ENCODE measurements around the gene SLC12A5. TPM values are rescaled to one million over a fixed set of nuclear protein-coding genes. Genes with fewer than 3 reads are reported as not detected.

SLC12A5 gene
- total and polyA plus RNA-seq, 2 donors (not counting 1 experiment from before 2014, with no cell fraction given): 0.32 TPM; not detected in 1

DNA sequence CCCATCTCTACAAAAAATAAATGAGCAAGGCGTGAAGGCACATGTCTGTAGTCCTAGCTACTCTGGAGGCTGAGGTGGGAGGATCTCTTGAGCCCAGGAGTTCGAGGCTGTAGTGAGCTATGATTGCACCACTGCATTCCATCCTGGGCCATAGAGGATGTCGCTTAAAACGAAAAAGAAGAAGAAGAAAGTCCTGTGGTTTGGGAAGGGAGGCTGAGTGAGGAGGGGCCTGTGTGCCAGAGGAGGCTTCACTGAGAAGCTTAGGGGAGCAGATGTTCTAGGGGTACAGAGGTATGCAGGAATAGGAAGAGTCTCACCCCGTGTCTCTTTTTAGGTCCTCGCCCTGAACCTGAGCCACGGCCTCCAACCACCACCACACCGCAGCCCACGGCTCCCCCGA, 16.1 kb upstream of the SLC12A5 start:
- TF ChIP-seq EZH2 (IDR thresholded peaks at IDR 0.05; ENCODE audit: borderline replicate concordance, insufficient read depth, low read depth, low read length, poor library complexity, severe bottlenecking): no peak
- TF ChIP-seq, protein P1, sequence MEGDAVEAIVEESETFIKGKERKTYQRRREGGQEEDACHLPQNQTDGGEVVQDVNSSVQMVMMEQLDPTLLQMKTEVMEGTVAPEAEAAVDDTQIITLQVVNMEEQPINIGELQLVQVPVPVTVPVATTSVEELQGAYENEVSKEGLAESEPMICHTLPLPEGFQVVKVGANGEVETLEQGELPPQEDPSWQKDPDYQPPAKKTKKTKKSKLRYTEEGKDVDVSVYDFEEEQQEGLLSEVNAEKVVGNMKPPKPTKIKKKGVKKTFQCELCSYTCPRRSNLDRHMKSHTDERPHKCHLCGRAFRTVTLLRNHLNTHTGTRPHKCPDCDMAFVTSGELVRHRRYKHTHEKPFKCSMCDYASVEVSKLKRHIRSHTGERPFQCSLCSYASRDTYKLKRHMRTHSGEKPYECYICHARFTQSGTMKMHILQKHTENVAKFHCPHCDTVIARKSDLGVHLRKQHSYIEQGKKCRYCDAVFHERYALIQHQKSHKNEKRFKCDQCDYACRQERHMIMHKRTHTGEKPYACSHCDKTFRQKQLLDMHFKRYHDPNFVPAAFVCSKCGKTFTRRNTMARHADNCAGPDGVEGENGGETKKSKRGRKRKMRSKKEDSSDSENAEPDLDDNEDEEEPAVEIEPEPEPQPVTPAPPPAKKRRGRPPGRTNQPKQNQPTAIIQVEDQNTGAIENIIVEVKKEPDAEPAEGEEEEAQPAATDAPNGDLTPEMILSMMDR (IDR thresholded peaks at IDR 0.05): no peak
- Histone ChIP-seq H3K4me2 (replicated peaks; ENCODE audit: low read depth, low read length, poor library complexity, severe bottlenecking) (peak overlapping the region; percentile 82), H2AFZ (ENCODE audit: insufficient read depth, low read depth, low read length, poor library complexity, severe bottlenecking) (no peak overlapping the region), H3K4me1 (ENCODE audit: control insufficient read depth in 2 of 2, insufficient read depth in 2 of 2, low read length in 2 of 2) (peaks cover 59 to 60% of the 10 kb centered on the region in 2 donors), H3K9me3 (ENCODE audit: control extremely low read depth in 1 of 3, control insufficient read depth in 2 of 3, insufficient read depth in 1 of 3, low read length in 2 of 3) (peaks cover 0 to 40% (median 0%) of the 10 kb centered on the region in 3 donors), H3K4me3 (ENCODE audit: control extremely low read depth in 1 of 5, extremely low read depth in 1 of 5, insufficient read depth in 1 of 5, low read depth in 2 of 5, low read length in 4 of 5) (no peak overlapping the region), H3K27me3 (replicated peaks in 1 of 4; ENCODE audit: control extremely low read depth in 1 of 4, control insufficient read depth in 3 of 4, insufficient read depth in 4 of 4, low read length in 3 of 4) (peaks cover 0 to 62% (median 33%) of the 10 kb centered on the region in 4 experiments), H3K36me3 (replicated peaks in 1 of 2; ENCODE audit: control extremely low read depth in 1 of 2, control insufficient read depth in 1 of 2, extremely low read depth in 1 of 2, insufficient read depth in 2 of 2, low read length in 1 of 2) (no peaks in the 10 kb centered on the region), H3K9ac (ENCODE audit: low read length) (no peak overlapping the region), H3K79me2 (ENCODE audit: control insufficient read depth, insufficient read depth, low read length) (no peaks in the 10 kb centered on the region), H4K20me1 (ENCODE audit: control insufficient read depth, insufficient read depth, low read length, poor library complexity, severe bottlenecking) (no peaks in the 10 kb centered on the region), H3K27ac (ENCODE audit: low read length in 2 of 2) (no peak overlapping the region)
- H3K27me3 Mint-ChIP-seq: peaks cover 63% of the 10 kb centered on the region
- CTCF ChIA-PET: interaction anchor here (0.9 to 4.9 kb wide), 20 partner anchors 11 to 395 kb away, joined by 3 to 84 read pairs (median 6); partner anchors contain the start of genes ELMO2, PCIF1, SLC12A5 and ZNF335
- H3K4me1 Mint-ChIP-seq: peaks cover 59% of the 10 kb centered on the region
- WGBS (ENCODE audit: insufficient coverage): 34% methylated on average over 6 of the region's 10 CpGs
- no peak for DNase-seq
- peak overlapping the region; percentile 64 for H3K4me3 Mint-ChIP-seq
- peak overlapping the region; percentile 59 for H3K27ac Mint-ChIP-seq
- no peak for ATAC-seq (ENCODE audit: low read depth)
- intact Hi-C loops (cut with micrococcal nuclease): loop anchor here (1.0 to 2.0 kb wide), 2 partner anchors 42 to 214 kb away; no protein-coding TSS in a partner anchor
- no peaks in the 10 kb centered on the region for H3K9me3 Mint-ChIP-seq (ENCODE audit: insufficient read depth)
- POLR2A ChIA-PET: interaction anchor here (0.6 kb wide), 1 partner anchor 1333 kb away, joined by 3 read pairs; no protein-coding TSS in a partner anchor

DNA sequence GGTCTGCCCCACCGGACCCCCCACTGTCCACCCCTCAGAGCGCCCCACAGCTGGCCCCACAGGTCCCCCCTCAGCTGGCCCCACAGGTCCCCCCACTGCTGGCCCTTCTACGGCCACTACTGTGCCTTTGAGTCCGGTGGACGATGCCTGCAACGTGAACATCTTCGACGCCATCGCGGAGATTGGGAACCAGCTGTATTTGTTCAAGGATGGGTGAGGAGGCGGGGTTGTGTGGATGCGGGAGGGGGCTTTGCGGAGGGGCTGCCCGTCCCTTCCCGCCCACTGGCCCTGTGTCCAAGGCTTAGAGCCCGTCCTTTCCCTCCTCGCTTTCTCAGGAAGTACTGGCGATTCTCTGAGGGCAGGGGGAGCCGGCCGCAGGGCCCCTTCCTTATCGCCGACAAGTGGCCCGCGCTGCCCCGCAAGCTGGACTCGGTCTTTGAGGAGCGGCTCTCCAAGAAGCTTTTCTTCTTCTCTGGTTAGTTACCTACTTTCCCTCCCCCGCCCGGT, 15.6 kb upstream of the SLC12A5 start:
- Histone ChIP-seq H3K79me2 (ENCODE audit: control insufficient read depth, insufficient read depth, low read length) (no peaks in the 10 kb centered on the region), H3K4me3 (ENCODE audit: control extremely low read depth in 1 of 5, extremely low read depth in 1 of 5, insufficient read depth in 1 of 5, low read depth in 2 of 5, low read length in 4 of 5) (peak overlapping the region in 4 of 5 experiments; percentile 19 to 47 (median 35)), H3K27me3 (replicated peaks in 1 of 4; ENCODE audit: control extremely low read depth in 1 of 4, control insufficient read depth in 3 of 4, insufficient read depth in 4 of 4, low read length in 3 of 4) (peaks cover 0 to 62% (median 31%) of the 10 kb centered on the region in 4 experiments), H3K4me1 (ENCODE audit: control insufficient read depth in 2 of 2, insufficient read depth in 2 of 2, low read length in 2 of 2) (peaks cover 54 to 55% of the 10 kb centered on the region in 2 donors), H3K4me2 (replicated peaks; ENCODE audit: low read depth, low read length, poor library complexity, severe bottlenecking) (peak overlapping the region; percentile 82), H3K9me3 (ENCODE audit: control extremely low read depth in 1 of 3, control insufficient read depth in 2 of 3, insufficient read depth in 1 of 3, low read length in 2 of 3) (peaks cover 0 to 40% (median 0%) of the 10 kb centered on the region in 3 donors), H3K36me3 (replicated peaks in 1 of 2; ENCODE audit: control extremely low read depth in 1 of 2, control insufficient read depth in 1 of 2, extremely low read depth in 1 of 2, insufficient read depth in 2 of 2, low read length in 1 of 2) (no peaks in the 10 kb centered on the region), H4K20me1 (ENCODE audit: control insufficient read depth, insufficient read depth, low read length, poor library complexity, severe bottlenecking) (no peaks in the 10 kb centered on the region), H2AFZ (ENCODE audit: insufficient read depth, low read depth, low read length, poor library complexity, severe bottlenecking) (peak overlapping the region; percentile 64), H3K9ac (ENCODE audit: low read length) (peak overlapping the region; percentile 41), H3K27ac (ENCODE audit: low read length in 2 of 2) (no peak overlapping the region)
- no peak for TF ChIP-seq EZH2 (IDR thresholded peaks at IDR 0.05; ENCODE audit: borderline replicate concordance, insufficient read depth, low read depth, low read length, poor library complexity, severe bottlenecking)
- TF ChIP-seq, protein P1 (IDR thresholded peaks at IDR 0.05): no peak
- peaks cover 55% of the 10 kb centered on the region for H3K4me1 Mint-ChIP-seq
- CTCF ChIA-PET: interaction anchor here (0.9 to 4.9 kb wide), 21 partner anchors 11 to 425 kb away, joined by 3 to 84 read pairs (median 6); partner anchors contain the start of genes ELMO2, PCIF1, SLC12A5 and ZNF335
- POLR2A ChIA-PET: no interaction called here
- no peaks in the 10 kb centered on the region for H3K9me3 Mint-ChIP-seq (ENCODE audit: insufficient read depth)
- WGBS (ENCODE audit: insufficient coverage): 12% methylated on average over 27 of the region's 29 CpGs
- intact Hi-C loops (cut with micrococcal nuclease): loop anchor here (1.0 to 2.0 kb wide), 2 partner anchors 43 to 214 kb away; no protein-coding TSS in a partner anchor
- DNase-seq: no peak
- peak overlapping the region; percentile 59 for H3K27ac Mint-ChIP-seq
- peak overlapping the region; percentile 72 for H3K4me3 Mint-ChIP-seq
- ATAC-seq (ENCODE audit: low read depth): no peak
- H3K27me3 Mint-ChIP-seq: peaks cover 58% of the 10 kb centered on the region
